ENCODE data around the gene RNF169.

The RNF169 gene

DNA sequence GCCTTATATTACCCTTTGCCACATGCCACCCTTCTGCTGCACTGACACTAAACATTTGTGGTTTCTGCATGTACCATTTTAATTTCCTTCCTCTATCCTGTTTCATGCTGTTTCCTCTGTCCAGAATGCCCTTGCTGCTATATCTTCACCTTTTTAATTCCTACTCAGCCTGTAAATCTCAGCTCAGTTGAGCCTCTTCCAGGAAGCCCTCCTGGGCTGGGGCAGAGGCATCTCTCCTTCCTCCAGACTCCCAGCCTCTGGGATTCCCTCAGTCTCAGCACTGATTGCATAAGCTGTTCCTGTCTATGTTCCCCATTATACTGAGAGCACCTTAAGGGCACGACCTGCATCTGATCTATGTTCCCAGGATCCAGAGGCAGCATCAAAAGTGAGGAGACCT is 98.7 kb downstream of the RNF169 start:
- in situ Hi-C loops (cut with MboI; ENCODE audit: low pct_unique_long_range_greater_than_20kb, low sequenced_read_pairs) = no loop called here
- DNase-seq = no peak

DNA sequence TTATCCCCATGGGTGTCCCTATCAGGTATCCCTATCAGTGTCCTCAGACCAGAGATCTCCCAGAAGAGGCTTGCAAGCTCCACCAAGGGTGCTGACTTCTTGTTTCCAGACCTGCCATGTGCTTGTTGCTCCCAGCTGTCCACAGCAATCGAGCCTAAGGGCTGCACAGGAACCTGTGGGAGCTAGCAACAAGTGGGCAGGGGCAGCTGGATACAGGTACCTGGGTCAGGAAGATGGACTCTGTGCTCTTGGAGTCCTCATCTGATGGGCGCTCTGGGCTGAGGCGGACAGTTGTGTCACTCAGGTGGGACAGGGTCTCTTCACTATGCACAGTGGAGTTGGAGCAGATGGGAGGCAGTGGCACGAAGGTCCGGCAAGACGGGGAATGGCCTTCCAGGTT is 99.2 kb downstream of the RNF169 start:
- in situ Hi-C loops (cut with MboI; ENCODE audit: low pct_unique_long_range_greater_than_20kb, low sequenced_read_pairs) = no loop called here
- DNase-seq = no peak

DNA sequence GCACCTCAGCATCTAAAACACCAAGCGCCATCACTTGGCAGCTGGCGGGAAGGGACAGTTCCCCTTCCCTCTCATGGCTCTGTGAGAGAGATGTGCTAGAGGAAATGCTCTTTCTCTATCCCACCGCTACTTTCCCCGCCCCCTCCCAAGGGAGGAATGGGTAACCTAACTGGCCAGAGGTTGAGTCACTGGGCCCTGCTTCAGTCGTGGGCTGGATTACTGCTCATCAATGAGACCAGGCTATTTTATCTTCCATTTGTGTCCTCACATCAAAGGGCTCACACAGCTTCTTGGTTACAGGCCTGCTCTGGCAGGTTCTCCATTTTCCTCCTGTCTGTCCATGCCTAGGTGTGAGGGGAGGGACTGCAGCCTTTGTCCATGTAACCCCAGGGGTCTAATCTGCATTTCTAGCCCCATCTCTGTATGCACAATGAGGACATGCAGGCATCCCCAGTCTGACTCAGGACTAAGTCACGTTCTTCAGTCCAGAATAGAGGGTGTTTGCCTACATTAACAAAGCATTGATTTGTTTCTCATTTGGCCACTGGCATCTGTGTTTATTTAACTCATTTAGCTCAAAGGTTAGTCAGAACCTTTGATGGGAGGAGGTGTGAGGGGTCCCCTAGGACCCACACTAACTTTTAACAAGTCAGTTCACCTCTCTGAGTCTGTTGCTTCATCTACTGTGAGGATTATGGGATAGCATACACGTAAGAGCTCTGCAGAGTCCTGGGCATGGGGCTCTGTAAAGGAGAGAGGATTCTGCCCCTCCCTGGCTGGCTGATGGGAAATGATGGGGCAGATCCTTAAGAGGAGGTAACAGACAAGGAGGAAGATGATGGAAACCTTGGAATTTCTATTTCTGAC is 101.1 kb downstream of the RNF169 start:
- DNase-seq = no peak
- in situ Hi-C loops (cut with MboI; ENCODE audit: low pct_unique_long_range_greater_than_20kb, low sequenced_read_pairs) = no loop called here

DNA sequence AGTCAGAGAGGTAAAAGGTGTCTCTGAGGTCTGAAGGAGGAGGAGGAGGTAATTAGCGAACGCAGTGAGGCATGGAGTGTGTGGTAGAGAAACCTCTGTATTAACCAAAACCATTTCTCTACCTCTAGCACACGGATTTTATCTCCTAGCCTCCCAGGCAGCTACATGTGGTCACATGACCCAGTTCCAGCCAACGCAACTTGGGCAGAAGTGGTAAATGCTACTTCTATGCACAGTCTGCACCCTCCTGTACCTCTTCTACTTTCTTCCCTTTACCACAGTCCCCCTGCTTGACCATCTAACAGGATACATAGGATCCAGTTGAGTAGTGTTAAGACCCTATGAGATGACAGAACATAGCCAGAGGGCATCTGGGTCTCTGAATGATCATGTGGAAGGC is 104.6 kb downstream of the RNF169 start:
- no peak for DNase-seq
- in situ Hi-C loops (cut with MboI; ENCODE audit: low pct_unique_long_range_greater_than_20kb, low sequenced_read_pairs) = no loop called here

DNA sequence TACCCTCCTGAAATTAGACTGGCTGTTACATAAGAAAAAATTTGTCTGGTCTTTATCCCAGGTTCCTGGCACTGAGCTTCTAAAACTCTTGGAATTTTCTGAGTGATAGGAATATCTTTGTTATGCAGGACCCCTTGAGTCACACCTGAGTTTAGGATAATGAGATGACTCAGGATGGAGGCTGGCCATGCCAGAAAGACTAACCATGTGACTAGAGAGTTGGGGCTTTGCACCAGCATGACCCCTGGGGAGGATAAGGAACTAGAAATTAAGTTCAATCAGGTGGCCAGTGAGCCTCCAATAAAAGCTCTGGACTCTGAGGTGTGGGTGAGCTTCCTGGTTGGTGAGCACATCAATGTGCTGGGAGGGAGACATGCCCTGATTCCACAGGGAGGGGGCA is 112.1 kb downstream of the RNF169 start:
- no peak for DNase-seq
- in situ Hi-C loops (cut with MboI; ENCODE audit: low pct_unique_long_range_greater_than_20kb, low sequenced_read_pairs) = no loop called here

DNA sequence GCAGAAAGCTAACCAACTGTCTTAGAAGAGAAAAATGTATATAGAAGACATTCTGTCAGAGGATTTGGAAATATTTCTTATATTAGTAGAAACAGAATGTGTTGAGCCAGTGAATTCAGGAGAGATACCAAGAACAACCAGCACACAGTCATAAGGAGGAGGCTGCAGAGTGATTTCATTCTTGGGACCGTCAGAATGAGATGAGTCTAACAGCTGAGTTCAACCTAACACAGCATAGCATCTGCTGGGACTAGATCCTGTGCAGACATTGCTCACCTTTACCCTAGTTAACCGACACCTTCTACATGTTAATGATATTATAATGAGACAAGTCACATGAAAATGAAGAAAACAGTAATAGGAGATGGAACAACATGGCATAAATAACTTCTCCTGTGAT is 114.8 kb downstream of the RNF169 start:
- in situ Hi-C loops (cut with MboI; ENCODE audit: low pct_unique_long_range_greater_than_20kb, low sequenced_read_pairs) = no loop called here
- no peak for DNase-seq

DNA sequence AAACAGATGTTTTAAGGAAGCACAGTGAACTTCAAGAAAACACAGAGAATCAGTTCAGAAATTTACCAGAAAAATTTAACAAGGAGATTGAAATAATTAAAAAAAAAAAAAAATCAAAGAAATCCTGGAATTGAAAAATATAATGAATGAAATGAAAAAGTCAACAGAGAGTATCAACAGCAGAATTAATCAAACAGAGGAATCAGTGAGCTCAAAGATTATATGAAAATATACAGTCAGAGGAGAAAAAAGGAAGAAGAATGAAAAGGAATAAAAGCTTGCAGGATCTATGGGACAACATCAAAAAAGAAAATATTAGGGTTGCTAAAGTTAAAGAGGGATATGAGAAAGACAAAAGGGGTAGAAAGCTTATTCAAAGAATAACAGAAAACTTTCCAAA is 117.9 kb downstream of the RNF169 start:
- in situ Hi-C loops (cut with MboI; ENCODE audit: low pct_unique_long_range_greater_than_20kb, low sequenced_read_pairs) = no loop called here
- DNase-seq = peak; percentile 21

DNA sequence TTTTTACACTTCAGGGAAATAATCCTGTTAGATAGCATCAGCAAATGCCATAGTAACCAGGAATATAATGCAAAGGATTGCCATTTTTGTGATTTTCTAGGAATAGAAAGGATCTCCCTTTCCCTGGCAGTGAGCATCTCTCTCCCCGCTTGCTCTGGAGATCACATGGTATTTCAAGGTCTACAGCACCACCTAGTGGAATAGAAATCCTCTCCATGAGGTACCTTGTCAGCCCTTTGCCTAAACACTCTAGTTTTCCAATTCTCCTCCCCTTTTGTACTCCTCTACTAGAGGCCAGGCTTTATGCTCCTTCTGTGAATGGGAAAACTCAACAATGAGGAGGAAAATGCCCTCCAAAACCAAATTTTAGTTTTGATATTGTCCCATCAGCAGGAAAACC is 121.8 kb downstream of the RNF169 start:
- DNase-seq = peak; percentile 64
- in situ Hi-C loops (cut with MboI; ENCODE audit: low pct_unique_long_range_greater_than_20kb, low sequenced_read_pairs) = no loop called here

DNA sequence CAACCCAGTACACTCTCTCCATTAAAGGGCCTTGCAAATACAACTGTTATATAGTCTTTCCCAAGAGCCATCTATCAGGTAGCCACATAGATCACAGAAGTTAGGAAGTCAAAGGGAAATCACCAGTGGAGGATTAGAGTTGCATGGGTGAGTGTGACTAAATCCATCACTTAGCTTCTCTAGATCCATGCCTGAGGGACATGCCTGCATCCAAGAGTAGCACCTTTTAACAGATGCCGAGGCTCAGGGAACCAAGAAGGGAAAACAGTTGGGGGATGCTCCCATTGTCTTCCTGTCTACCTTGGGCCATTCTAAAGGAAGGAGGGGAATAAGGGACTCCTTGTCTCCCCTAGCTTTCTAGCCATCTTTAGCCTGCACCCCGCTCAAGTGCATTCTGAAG is 122.4 kb downstream of the RNF169 start:
- in situ Hi-C loops (cut with MboI; ENCODE audit: low pct_unique_long_range_greater_than_20kb, low sequenced_read_pairs) = no loop called here
- DNase-seq = no peak

DNA sequence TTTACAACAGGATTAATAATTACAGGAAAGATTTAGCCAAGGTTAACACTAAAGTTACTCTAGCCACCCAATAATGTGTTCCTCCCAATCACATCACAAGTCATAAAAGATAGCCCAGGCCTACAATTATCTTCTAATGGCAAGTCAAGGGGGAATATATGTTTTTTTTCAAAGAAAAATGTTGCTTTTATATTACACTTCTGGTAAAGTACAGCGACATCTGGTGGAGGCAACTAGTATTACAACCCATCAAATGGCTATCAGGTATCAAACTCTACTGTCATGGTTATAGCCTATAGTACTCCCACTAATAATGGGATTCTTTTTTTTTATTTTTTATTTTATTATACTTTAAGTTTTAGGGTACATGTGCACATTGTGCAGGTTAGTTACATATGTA is 128.5 kb downstream of the RNF169 start:
- in situ Hi-C loops (cut with MboI; ENCODE audit: low pct_unique_long_range_greater_than_20kb, low sequenced_read_pairs) = no loop called here
- DNase-seq = peak; percentile 41

Data from KBM-7 (cell line).